HG02571 (cell line): Measurements from ENCODE around the gene NCK1.

Source experiments
- ATAC-seq: cut with Tn5 transposase; IDR thresholded peaks from one replicate; pipeline ENCODE4 v1.9.1; 2021; ENCODE audit warnings: mild to moderate bottlenecking, moderate library complexity; ENCODE audit not compliant: unreplicated experiment

The NCK1 gene

DNA sequence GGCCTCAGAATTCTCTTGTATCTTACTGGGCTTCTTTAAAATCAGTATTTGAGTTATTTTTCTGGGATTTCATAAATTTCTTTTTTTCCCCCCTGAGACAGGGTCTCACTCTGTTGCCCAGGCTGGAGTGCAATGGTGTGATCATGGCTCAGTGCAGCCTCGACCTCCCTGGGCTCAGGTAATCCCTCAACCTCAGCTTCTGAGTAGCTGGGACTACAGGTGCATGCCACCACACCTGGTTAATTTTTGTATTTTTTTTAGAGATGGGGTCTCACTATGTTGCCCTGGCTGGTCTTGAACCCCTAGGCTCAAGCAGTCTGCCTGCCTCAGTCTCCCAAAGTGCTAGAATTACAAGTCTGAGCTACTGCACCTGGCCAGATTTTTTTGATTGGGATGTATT lies 43.5 kb downstream of the NCK1 start:
- ATAC-seq = no peak

DNA sequence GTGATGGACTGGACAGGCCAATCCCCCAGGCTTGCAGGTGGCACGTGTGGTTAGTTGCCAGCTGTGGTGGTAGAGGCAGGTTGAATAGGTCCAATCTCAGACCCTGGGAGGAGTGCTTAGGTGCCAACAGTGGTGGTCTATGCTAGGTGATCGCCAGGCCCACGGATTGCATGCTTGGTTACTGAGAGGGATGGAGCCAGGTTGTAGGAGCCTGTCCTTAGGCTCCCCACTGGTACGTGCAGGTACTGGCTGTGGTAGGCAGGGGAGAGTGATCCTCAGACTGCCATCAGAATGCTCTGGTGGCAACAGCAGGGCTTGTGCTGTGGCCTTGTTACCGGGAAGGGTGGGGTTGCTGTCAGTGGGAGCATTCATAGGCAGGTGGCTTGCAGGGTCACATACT lies 44.7 kb downstream of the NCK1 start:
- ATAC-seq = no peak

DNA sequence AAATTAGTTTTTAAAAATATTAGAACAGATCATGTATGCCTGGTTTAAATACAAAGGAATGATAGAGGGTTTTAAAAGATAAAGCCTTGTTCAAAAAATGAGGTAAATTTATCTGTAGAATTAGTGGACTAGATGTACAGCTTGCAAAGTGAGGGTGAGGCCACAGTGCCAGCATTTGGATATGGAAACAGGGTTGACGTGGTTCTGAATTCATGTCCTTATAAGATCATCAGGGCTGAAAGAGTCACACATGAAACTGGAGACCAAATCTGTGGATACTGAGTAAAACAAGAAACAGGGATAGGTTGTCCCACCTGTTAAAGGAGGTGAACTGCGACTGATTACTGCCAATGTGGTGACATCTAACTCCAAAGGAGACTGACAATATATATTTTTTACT lies 46.3 kb downstream of the NCK1 start:
- no peak for ATAC-seq

DNA sequence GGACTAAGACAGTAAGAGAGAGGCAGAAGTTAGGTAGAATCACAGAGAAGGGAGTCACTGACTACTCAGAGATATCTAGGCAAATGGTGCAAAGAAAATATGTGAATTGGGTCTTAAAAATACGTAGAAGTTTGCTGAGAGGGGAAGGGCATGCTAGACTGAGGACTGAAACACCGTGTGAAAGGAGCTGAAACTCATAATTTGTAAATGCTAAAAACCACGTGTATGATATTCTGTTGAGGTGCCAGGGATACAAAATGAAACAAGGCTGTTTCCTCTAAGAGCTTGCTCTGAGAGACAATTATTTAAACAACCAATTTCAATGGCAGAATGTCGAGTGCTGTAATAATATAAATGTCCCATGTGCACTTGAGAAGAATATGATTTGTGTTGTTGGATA lies 47.2 kb downstream of the NCK1 start:
- peak; percentile 61 for ATAC-seq

DNA sequence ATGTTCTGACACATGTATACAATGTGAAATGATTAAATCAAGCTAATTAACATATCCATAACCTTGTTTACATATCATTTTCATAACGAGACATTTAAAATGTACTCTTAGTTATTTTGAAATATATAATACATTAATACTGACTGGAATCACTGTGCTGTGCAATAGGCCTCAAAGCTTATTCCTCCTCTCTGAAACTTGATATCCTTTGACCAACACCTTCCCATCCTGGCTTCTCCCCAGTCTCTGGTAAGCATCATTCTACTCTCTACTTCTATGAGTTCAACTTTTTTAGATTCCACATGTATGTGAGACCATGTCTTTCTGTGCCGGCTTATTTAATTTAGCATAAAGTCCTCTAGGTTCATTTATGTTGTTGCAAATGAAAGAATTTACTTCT lies 48.7 kb downstream of the NCK1 start:
- ATAC-seq = no peak

DNA sequence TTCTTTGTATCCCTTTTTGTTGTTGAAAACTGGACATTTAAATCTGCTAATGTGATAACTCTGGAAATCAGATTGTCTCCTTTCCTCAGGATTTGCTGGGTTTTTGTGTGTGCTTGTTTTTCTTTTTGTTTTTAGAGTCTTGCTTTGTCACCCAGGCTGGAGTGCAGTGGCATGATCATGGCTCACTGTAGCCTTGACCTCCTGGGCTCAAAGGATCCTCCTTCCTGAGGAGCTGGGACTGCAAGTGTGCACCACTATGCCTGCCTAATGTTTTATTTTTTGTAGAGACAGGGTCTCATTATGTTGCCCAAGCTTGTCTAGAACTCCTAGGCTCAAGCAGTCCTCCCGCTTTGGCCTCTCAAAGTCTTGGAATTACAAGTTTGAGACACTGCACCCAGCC lies 51.2 kb downstream of the NCK1 start:
- no peak for ATAC-seq

DNA sequence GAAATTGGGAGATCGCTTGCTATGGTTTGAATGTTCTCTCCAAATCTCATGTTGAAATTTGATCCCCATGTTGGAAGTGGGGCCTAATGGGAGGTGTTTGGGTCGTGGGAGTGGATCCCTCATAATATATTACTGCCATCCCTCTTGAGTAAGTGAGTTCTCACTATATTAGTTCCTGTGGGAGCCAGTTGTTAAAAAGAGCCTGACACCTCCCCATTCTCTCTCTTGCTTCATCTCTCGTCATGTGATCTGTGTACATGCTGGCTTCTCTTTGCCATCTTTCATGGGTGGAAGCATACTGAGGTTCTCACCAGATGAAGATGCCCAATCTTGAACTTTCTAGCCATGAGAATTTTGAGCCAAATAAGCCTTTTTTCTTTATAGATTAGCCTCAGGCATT lies 52.7 kb downstream of the NCK1 start:
- ATAC-seq = no peak

DNA sequence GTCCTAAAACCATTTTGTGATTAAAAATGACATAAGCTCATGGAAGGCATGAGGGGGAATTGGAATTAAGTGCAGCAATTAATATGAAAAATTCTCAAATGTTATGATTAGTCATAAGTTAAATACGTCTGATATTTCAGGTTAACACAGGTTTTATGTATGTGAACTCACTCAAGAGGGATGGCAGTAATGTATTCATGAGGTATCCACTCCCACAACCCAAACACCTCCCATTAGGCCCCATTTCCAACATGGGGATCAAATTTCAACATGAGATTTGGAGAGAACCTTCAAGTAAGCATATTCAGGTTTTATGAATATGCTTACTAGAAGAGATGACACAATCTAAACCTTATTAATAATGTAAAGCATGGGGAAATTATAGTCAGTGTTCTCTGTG lies 54.2 kb downstream of the NCK1 start:
- ATAC-seq = no peak

DNA sequence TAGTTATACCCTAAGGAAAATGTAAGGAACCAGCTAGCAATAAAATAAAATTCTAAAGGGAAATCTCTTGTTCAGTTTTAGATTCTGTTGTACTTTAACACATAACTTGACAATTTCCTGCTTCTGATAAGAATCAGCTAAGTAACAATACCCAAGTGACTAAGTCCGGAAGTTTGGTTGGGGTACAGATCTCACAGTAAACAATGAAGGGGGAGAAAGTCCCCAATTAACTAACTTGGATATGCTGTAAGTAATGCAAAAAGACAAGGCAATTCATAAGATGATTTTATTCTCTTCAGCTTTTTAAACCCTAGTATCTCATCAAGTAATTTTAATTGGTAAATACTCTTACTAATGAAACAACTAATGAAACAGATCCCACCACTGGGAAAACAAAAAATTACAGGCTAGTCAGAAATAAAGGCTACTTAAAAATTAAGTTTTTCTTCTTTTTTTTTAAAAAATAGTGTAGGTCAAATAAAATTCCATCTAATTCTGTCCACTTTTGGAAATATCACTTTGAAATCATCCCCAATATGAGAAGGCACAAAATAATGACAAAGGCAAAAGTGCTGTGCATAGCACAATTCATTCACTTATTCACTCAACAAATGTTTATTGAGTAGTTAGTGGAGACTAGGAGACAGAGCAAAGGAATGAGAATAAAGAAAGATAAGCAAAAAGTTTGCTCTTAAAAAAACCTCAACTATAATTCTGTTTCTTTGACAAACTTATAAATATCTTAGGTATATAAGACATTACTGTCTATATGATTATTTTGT lies 58.0 kb downstream of the NCK1 start:
- no peak for ATAC-seq

DNA sequence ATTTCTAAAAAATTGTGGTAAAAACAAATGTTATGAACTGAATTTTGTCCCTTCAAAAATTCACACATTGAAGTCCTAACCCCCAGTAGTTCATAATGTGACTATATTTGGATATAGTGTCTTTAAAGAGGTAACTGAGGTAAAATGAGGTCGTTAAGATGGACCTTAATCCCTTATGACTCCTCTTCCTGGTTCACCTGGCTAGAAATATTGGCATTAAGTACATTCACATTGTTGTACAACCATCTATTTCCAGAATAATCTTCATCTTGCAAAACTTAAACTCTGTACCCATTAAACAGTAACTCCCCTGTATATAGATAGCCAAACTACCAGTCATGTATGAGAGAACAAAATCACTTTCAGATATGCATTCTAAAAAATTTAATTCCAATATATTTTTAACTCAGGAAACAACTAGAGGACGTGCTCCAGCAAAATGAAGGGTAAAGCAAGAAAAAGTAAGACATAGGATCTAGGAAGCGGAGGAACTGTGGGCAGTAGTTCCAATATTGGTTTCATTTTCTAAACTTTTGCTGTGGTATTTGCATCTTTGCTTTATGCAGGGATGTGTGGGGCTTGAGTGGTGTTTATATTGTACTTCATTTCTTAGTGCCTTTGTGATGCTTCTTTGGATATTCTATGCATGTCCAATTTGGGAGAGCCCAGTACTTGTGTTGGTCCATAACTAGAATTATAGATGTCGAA lies 59.0 kb downstream of the NCK1 start:
- ATAC-seq = no peak

DNA sequence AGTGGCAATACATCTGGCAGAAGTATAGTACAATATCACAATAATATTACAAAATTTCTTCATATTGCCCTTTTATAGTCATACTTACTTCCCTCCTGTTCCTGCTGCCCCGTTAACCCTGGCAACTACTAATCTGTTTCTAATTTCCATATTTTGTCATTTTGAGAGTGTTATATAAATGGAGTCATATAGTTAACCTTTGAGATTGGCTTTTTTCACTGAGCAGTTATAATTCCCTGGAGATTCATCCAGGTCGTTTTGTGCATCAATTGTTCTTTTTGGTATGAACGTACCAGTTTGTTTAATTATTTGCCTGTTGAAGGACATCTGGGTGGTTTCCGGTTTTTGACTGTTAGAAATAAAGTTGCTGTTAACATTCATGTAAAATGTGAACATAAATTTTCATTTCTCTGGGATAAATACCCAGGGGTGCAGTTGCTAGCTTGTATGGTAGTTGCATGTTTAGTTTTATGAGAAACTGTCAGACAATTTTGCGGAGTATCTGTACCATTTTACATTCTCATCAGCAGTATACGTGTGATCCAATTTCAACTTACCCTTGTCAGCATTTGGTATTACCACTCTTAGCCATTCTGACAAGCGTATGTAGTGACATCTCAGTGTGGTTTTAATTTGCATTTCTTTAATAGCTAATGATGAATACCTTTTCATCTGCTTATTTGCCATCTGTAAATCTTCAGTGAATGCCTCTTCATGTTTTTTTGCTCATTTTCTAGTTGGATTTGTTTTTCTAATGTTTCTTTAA lies 63.6 kb downstream of the NCK1 start:
- ATAC-seq = no peak

DNA sequence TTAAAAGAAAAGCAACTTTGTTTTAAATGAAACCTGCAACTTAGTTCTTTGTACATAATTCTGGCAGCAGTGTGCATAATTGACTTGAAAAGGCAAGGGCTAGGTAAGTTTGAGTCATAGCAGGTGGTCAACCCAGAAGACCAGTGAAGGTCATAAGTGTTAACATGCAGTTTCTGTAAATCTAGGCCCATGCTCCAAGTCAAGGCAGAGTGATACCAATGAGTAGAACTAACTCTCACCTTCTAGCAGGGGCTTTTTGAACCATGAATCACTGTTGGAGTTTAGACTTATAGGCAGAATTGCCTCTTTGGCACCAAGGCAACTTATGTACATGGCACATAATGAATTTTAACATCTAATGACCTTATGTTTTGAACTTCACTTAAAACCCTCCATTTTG lies 66.2 kb downstream of the NCK1 start:
- ATAC-seq = no peak

DNA sequence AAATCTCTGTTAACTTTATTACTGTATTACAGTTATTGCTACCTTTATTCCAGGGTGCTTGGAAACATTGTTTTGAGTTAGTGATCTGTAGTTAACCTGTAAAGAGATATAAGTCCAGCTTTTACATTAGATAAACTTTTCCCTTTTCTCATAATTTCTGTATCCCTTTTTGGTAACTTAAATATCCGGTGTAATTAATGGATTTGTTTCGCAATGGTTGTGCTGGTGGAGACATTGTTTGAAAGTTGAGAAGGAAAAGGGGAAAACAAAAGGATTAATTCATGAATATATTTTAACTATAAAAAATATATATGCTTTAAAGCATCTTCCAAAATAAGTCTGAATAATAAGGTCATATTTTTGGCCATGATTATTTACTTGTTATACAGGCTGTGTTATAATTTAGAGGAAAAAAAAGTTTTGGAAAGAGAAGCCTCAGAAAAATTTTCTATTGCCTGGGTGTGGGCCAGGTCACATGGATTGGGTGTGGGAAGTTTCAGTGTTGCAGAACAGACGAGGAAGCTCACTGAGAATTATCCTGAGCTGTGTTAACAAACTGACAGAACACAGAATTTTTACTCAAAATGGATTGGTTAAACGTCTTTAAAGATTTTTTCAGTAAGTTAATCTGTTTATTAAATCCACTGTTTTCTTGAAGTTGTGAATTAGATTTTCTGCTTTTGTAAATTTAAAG lies 68.1 kb downstream of the NCK1 start:
- no peak for ATAC-seq

DNA sequence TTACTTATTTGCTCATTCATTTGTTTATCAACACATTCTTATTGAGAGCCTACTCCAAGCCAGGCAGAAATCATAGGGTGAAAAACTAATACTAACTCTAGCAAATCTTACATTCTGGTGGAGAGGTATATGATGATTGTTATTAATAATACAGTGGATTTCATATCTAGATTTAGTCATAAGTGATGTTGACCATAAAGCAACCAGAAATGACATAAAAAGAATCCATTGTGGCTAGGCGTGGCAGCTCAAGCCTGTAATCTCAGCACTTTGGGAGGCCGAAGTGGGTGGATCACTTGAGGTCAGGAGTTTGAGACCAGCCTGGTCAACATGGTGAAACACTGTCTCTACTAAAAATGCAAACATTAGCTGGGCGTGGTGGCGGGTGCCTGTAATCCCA lies 69.6 kb downstream of the NCK1 start:
- no peak for ATAC-seq

DNA sequence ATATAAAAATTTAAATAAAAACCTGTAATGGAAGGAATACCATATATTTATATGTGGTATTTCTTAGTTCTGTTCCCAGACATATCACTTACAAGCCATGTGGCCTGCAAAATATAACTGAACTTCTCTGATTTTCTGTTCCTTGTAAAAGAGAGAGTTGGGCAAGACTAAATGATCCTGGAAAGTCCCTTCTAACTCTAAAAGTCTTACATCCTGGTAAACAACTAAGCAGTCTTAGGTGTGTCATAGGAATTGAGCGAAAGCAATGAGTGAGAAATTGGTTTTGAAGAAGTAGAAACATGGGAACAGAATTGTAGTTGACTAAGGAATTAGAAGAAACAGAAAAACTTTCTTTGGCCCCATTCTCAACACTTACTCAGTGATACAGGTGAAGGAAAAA lies 70.5 kb downstream of the NCK1 start:
- ATAC-seq = no peak

DNA sequence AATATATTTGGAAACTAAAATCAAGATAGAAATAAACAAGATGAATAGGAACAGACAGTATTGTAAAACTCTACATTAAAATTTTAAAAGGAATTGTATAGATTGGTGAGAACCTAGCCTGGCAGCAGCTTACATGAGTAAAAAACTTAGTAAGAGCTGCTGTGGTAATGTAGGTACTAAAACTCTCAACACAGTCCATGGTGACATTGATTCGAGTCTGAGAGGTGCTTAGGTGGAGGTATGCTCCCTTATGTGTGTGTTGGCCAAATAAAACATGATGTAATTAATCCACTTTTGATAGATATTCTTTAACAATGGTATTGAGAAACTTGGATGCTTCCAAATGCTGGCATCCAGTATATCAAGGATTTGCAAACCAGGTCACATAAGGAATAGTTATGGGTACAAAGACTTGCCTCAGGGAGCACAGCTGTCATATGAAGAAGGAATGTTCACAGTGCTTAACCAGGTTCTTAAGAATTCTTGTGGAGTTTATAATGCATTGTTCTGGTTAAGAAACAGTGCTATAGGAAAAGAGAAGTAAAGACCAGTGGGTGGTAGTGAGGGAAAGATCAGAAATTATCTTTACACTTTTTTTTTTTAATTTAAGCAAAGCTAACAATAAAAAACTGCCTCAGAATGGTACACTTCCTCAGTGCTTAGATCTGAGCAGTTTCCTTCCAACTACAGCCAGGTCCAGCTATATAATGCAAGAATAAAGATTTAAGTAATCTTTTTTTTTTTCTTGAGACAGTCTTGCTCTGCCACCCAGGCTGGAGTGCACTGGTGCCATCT lies 71.2 kb downstream of the NCK1 start:
- no peak for ATAC-seq

DNA sequence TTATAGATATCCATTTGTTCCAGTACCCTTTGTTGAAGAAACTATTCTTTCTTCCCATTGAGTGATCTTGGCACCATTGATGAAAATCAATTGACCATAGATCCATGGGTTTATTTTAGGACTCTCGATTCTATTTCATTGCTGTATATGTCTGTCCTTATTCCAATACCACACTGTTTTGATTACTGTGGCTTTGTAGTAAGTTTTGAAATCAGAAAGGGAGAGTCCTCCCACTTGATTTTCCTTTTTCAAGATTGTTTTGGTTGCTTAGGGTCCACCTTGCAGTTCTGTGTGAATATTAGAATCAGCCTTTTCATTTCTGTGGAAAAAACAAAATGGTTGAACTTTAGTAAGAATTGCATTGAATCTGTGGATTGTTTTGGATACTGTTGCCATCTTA lies 75.2 kb downstream of the NCK1 start:
- ATAC-seq = no peak

DNA sequence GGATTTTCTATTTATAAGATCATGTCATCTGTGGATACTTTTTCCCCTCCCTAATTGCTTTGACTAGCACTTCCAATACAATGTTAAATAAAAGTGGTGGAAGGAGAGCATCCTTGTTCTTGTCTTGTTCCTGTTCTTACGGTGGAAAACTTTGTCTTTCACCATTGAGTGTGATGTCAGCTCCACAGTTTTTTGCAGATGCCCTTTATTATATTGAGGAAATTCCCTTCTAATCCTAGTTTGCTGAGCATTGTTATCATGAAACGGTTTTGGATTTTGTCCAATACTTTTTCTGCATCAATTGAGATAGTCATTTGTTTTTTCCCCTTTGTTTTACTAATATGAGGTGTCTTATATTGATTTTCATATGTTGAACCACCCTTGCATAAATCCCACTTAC lies 75.8 kb downstream of the NCK1 start:
- ATAC-seq = no peak

DNA sequence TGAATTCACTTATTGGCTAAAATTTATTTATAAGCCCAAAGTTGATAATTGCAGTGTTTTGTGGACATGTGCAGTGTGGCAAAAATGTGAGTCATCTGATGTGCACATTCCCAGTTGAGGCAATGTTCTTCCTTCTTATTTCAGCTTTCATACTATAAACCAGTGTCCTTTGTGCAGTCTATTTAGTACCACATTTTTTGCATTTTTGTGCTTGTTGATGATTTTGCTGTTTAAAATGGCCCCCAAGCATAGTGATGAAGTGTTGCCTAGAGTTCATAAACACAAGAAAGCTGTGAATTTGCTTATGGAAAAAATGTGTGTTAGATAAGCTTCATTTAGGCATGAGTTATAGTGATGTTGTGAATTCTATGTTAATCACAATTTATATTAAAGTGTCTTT lies 76.3 kb downstream of the NCK1 start:
- ATAC-seq = no peak

DNA sequence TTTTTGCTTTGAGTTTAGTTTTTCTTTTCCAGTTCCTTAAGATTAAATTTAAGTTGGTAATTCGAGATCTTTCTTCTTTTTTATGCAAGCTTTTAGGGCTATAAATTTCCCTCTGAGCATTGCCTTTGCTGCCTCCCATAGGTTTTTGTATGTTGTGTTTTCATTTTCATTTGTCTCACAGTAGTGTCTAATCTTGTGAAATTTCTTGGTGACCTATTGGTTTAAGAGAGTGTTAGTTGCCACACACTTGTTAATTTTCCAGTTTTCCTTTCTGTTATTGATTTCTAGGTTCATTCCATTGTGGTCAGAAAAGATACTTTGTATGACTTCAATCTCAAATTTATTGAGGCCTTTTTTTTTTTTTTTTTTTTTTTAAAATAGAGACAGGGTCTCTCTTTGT lies 77.5 kb downstream of the NCK1 start:
- ATAC-seq = no peak

DNA sequence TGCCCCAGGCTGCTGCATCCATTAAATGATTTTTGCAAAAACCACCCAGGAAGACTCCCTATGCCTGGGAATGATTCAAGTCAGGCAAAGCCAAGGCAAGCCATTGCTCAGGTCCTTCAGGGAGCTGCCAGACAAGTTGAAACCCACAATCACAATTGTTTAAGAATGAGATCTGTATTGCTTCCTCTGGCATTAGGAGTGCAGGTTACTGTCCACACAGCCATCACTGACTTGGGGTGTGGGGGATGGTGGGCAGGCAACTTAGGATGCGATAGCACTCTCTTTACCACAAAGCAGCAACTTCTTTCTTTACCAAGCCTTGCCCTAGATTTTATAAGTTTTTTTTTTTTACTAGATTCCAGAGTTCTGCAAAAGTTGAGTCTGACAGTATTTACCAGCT lies 80.8 kb downstream of the NCK1 start:
- no peak for ATAC-seq
